Measurements from ENCODE around the gene ZMIZ1.

- TF ChIP-seq EP300 (IDR thresholded peaks at IDR 0.05) (no peak), CTCF (IDR thresholded peaks at IDR 0.05) (no peak)
Measured at GRCh38 chr10:79327090-79327457, 258.3 kb downstream of the ZMIZ1 start.

Measured in suprapubic skin (tissue), 3 donors.